Measurements from ENCODE around the gene BCAM. TPM values are rescaled to one million over a fixed set of nuclear protein-coding genes. Genes with fewer than 3 reads are reported as not detected.

BCAM gene
- total and polyA plus RNA-seq, 10 of the 15 experiments (the other 5 are each of a cell fraction or from before 2014, with no cell fraction given), result 0.10 to 0.64 TPM; not detected in 8

DNA sequence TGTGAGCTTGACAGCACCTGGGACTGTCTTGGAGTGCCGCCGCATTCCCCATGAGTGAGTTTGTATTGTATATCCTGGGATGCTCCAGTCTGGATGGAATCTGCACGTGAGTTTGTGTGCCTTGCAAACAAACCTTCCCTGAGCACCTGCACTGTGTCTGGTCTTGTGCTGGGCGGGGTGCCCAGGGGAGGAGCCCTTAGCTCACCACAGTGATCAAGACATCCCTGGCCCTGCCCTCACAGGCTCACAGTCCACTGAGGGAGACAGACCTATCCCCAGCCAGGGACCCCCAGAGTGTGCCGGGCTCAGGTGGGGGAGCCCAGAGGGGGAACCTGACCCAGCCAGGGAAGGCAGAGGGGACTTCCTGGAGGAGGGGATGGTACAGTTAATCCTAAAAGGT is 1.7 kb upstream of the BCAM start:
- no peaks in the 10 kb centered on the region for H3K4me1 ChIP-seq (ENCODE audit: control insufficient read depth, insufficient read depth, low read length)
- no peak for DNase-seq (ENCODE audit: low read depth, low spot score)
- H3K4me3 ChIP-seq, result no peak overlapping the region
- ChIA-PET POLR2A (interaction anchor here (0.6 kb wide), 1 partner anchor 23 kb away, joined by 3 read pairs; no protein-coding TSS in a partner anchor), RAD21 (ENCODE audit: unreplicated experiment) (interaction anchor here (1.0 to 1.6 kb wide), 3 partner anchors 23 to 118 kb away, joined by 3 to 6 read pairs (median 5); no protein-coding TSS in a partner anchor), CTCF (interaction anchor here (0.8 to 3.7 kb wide), 10 partner anchors 8 to 150 kb away, joined by 3 to 16 read pairs (median 4); no protein-coding TSS in a partner anchor), SMC1A (ENCODE audit: uncharacterized antibody, unreplicated experiment) (interaction anchor here (0.9 to 1.3 kb wide), 5 partner anchors 34 to 153 kb away, joined by 3 to 4 read pairs (median 3); no protein-coding TSS in a partner anchor)
- intact Hi-C loops (cut with micrococcal nuclease; ENCODE audit: unreplicated experiment), result no loop called here
- no peak for FAIRE-seq
- no peak overlapping the region for H3K9ac ChIP-seq (ENCODE audit: control insufficient read depth, insufficient read depth, low read length)
- in situ Hi-C loops (cut with MboI), result no loop called here
- no peaks in the 10 kb centered on the region for H3K9me3 ChIP-seq (replicated peaks; ENCODE audit: control insufficient read depth, insufficient read depth, low read length)
- H3K27ac ChIP-seq (ENCODE audit: control insufficient read depth, insufficient read depth), result no peak overlapping the region
- no peak overlapping the region for H3K4me2 ChIP-seq (ENCODE audit: control insufficient read depth, insufficient read depth)
- H3K36me3 ChIP-seq (ENCODE audit: control insufficient read depth in 2 of 2, insufficient read depth in 2 of 2, low read length in 1 of 2), result no peaks in the 10 kb centered on the region
- no peaks in the 10 kb centered on the region for H4K20me1 ChIP-seq (ENCODE audit: control insufficient read depth, insufficient read depth)
- TF ChIP-seq SIX5 (IDR thresholded peaks at IDR 0.05; ENCODE audit: low read depth, low read length, severe bottlenecking) (no peak), CHD1 (IDR thresholded peaks at IDR 0.05; ENCODE audit: low read depth, low read length) (no peak), BRCA1 (IDR thresholded peaks at IDR 0.05; ENCODE audit: low read depth, low read length) (no peak), FOXK2 (IDR thresholded peaks at IDR 0.05) (no peak), GABPA (IDR thresholded peaks at IDR 0.05; ENCODE audit: low read depth) (no peak), SIN3A (IDR thresholded peaks at IDR 0.05; ENCODE audit: low read depth, low read length) (no peak), MXI1 (IDR thresholded peaks at IDR 0.05; ENCODE audit: low read depth, low read length) (no peak), YBX1 (IDR thresholded peaks at IDR 0.05) (no peak), GATAD2B (conservative IDR thresholded peaks at IDR 0.05; ENCODE audit: low read depth) (no peak), HCFC1 (IDR thresholded peaks at IDR 0.05; ENCODE audit: low read length) (no peak), RCOR1 (conservative IDR thresholded peaks at IDR 0.05; ENCODE audit: low read depth, low read length) (no peak), CBX3 (IDR thresholded peaks at IDR 0.05; ENCODE audit: borderline replicate concordance, low read depth) (no peak), MTA2 (IDR thresholded peaks at IDR 0.05; ENCODE audit: low read depth) (no peak), ZNF217 (IDR thresholded peaks at IDR 0.05) (no peak)
- TF ChIP-seq, protein P1, sequence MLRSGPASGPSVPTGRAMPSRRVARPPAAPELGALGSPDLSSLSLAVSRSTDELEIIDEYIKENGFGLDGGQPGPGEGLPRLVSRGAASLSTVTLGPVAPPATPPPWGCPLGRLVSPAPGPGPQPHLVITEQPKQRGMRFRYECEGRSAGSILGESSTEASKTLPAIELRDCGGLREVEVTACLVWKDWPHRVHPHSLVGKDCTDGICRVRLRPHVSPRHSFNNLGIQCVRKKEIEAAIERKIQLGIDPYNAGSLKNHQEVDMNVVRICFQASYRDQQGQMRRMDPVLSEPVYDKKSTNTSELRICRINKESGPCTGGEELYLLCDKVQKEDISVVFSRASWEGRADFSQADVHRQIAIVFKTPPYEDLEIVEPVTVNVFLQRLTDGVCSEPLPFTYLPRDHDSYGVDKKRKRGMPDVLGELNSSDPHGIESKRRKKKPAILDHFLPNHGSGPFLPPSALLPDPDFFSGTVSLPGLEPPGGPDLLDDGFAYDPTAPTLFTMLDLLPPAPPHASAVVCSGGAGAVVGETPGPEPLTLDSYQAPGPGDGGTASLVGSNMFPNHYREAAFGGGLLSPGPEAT (IDR thresholded peaks at IDR 0.05; ENCODE audit: low read depth), result no peak
- TF ChIP-seq, protein P2, sequence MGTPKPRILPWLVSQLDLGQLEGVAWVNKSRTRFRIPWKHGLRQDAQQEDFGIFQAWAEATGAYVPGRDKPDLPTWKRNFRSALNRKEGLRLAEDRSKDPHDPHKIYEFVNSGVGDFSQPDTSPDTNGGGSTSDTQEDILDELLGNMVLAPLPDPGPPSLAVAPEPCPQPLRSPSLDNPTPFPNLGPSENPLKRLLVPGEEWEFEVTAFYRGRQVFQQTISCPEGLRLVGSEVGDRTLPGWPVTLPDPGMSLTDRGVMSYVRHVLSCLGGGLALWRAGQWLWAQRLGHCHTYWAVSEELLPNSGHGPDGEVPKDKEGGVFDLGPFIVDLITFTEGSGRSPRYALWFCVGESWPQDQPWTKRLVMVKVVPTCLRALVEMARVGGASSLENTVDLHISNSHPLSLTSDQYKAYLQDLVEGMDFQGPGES (IDR thresholded peaks at IDR 0.05), result no peak
- TF ChIP-seq, protein P3, sequence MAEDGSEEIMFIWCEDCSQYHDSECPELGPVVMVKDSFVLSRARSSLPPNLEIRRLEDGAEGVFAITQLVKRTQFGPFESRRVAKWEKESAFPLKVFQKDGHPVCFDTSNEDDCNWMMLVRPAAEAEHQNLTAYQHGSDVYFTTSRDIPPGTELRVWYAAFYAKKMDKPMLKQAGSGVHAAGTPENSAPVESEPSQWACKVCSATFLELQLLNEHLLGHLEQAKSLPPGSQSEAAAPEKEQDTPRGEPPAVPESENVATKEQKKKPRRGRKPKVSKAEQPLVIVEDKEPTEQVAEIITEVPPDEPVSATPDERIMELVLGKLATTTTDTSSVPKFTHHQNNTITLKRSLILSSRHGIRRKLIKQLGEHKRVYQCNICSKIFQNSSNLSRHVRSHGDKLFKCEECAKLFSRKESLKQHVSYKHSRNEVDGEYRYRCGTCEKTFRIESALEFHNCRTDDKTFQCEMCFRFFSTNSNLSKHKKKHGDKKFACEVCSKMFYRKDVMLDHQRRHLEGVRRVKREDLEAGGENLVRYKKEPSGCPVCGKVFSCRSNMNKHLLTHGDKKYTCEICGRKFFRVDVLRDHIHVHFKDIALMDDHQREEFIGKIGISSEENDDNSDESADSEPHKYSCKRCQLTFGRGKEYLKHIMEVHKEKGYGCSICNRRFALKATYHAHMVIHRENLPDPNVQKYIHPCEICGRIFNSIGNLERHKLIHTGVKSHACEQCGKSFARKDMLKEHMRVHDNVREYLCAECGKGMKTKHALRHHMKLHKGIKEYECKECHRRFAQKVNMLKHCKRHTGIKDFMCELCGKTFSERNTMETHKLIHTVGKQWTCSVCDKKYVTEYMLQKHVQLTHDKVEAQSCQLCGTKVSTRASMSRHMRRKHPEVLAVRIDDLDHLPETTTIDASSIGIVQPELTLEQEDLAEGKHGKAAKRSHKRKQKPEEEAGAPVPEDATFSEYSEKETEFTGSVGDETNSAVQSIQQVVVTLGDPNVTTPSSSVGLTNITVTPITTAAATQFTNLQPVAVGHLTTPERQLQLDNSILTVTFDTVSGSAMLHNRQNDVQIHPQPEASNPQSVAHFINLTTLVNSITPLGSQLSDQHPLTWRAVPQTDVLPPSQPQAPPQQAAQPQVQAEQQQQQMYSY (CRISPR knock-in tag; IDR thresholded peaks at IDR 0.05), result no peak
- no peaks in the 10 kb centered on the region for H3K79me2 ChIP-seq (ENCODE audit: control insufficient read depth, insufficient read depth, low read length)
- peak; percentile 37; the same call in 1 of the 3 replicates for ATAC-seq
- no TSS peak for BruUV-seq (replicated peaks)
- H3K27me3 ChIP-seq (replicated peaks in 1 of 2; ENCODE audit: control insufficient read depth in 2 of 2, insufficient read depth in 2 of 2, low read length in 1 of 2), result no peaks in the 10 kb centered on the region; a peak in 2 of 4 replicates
- WGBS (ENCODE audit: insufficient coverage, insufficient replicate concordance, low lambda C conversion rate, missing lambda C conversion rate), result 66% methylated on average over 5 of the region's 5 CpGs
- no peak overlapping the region for H2AFZ ChIP-seq (ENCODE audit: control insufficient read depth, low read depth, low read length)
